Hepatocyte (in vitro differentiated cells): ENCODE measurements around the gene ARHGAP31.

ENCODE experiments used
- EZH2 ChIP-seq: fragments of 200-600 bp; sonication (generic); IDR thresholded peaks from 2 replicates; pipeline ENCODE4 v1.6.1; 2016; ENCODE audit warnings: antibody characterized with exemption, mild to moderate bottlenecking, borderline replicate concordance
- EZH2phosphoT487 ChIP-seq: fragments of 200-600 bp; sonication (generic); IDR thresholded peaks from one replicate; pipeline ENCODE4 v1.6.1; 2018; ENCODE audit warnings: antibody characterized with exemption, mild to moderate bottlenecking, low read depth, moderate library complexity; ENCODE audit not compliant: unreplicated experiment, severe bottlenecking
- TF ChIP-seq, protein P1 (sequence below): fragments of 200-600 bp; sonication (generic); IDR thresholded peaks from 2 replicates; pipeline ENCODE4 v1.5.1; 2016; ENCODE audit warnings: antibody characterized with exemption, mild to moderate bottlenecking; ENCODE audit not compliant: poor library complexity

GRCh38 chr3:119376758-119377157 is 82.6 kb downstream of the ARHGAP31 start:
- TF ChIP-seq, protein P1, sequence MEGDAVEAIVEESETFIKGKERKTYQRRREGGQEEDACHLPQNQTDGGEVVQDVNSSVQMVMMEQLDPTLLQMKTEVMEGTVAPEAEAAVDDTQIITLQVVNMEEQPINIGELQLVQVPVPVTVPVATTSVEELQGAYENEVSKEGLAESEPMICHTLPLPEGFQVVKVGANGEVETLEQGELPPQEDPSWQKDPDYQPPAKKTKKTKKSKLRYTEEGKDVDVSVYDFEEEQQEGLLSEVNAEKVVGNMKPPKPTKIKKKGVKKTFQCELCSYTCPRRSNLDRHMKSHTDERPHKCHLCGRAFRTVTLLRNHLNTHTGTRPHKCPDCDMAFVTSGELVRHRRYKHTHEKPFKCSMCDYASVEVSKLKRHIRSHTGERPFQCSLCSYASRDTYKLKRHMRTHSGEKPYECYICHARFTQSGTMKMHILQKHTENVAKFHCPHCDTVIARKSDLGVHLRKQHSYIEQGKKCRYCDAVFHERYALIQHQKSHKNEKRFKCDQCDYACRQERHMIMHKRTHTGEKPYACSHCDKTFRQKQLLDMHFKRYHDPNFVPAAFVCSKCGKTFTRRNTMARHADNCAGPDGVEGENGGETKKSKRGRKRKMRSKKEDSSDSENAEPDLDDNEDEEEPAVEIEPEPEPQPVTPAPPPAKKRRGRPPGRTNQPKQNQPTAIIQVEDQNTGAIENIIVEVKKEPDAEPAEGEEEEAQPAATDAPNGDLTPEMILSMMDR, result no peak
- TF ChIP-seq EZH2 (no peak), EZH2phosphoT487 (no peak)
